ENCODE measurements around the gene DZIP1. TPM values are rescaled to one million over a fixed set of nuclear protein-coding genes. Genes with fewer than 3 reads are reported as not detected.

The DZIP1 gene
- total and polyA plus RNA-seq, 3 experiments from 2014 or later: 0.13 TPM; not detected in 2

DNA sequence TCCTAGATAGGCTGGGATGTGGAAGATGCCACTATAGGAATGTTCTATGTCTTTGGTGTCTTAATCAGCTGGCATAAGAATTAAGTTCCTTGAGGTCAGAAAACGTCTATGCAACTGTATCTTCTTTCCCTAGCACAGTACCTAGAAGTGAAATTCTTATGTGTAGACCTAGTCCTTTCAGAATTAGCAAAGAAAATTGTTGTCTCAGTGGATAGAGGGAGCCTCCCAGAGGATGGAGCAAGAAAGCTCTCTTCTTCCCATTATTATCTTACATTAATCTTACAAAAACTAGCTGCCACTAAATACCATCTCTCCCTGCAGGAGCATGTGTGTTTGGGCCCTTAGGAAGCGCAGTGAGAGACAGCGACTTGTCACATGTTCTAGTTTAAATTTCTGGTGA lies 80.4 kb downstream of the DZIP1 start:
- H3K36me3 Mint-ChIP-seq: peaks cover 0 to 1% (median 0%) of the 10 kb centered on the region in 3 donors
- peaks cover 0 to 2% (median 0%) of the 10 kb centered on the region in 3 donors for H3K4me1 Mint-ChIP-seq
- Histone ChIP-seq H3K9me3 (ENCODE audit: low read length) (no peaks in the 10 kb centered on the region), H3K4me3 (ENCODE audit: low read length) (no peak overlapping the region), H3K27me3 (ENCODE audit: insufficient read depth, low read length, poor library complexity, severe bottlenecking) (no peaks in the 10 kb centered on the region), H3K27ac (ENCODE audit: low read depth, low read length) (no peak overlapping the region), H3K4me1 (ENCODE audit: insufficient read depth, low read length) (no peaks in the 10 kb centered on the region), H3K36me3 (ENCODE audit: insufficient read depth, low read length) (no peaks in the 10 kb centered on the region)
- no peak overlapping the region for H3K4me3 Mint-ChIP-seq
- CTCF ChIA-PET: no interaction called here
- H3K9me3 Mint-ChIP-seq: peaks cover 0 to 5% (median 2%) of the 10 kb centered on the region in 5 donors
- DNase-seq: no peak
- no peak overlapping the region for H3K27ac Mint-ChIP-seq
- H3K27me3 Mint-ChIP-seq: peaks cover 0 to 29% of the 10 kb centered on the region in 2 donors
- POLR2A ChIA-PET: no interaction called here

DNA sequence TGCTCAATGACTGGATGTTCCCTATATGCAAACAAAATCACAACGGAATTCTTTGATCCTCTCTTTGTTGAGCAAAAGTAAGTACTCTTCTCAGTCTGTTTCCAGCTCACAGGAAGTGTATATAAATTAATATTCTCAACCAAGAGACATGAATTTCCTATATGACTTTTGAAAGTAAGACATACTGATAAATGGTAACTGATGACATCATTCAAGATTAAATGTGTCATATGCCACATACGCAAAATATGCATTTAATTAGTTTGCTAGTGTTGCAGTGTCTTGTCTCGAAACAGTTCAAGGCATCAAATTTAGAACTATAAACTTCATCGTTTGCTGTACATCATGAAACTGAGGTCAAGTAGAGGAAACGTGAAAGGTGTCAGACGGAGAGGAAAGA lies 84.1 kb downstream of the DZIP1 start:
- CTCF ChIA-PET: no interaction called here

DNA sequence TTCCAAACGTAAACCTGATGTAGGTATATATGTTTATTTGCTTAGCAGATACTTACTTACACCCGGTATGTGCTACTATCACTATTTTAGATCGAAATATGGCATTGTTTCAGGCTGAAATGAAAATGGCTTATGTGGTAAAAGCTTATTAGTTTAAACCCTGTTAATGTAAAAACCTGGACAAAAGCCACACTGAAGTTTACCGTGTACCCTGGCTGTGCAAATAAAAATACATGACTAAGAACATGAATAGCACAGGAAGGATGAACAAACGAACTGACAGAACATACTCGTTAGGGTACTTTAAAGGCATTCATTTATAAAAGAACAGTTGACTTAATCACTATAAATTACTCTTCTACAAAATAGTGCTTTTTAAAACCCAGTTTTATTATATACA lies 85.4 kb downstream of the DZIP1 start:
- peaks cover 3 to 48% of the 10 kb centered on the region in 2 donors for H3K27me3 Mint-ChIP-seq
- no peaks in the 10 kb centered on the region for H3K36me3 ChIP-seq (ENCODE audit: insufficient read depth, low read length)
- peaks cover 2 to 5% (median 3%) of the 10 kb centered on the region in 3 donors for H3K4me1 Mint-ChIP-seq

More for the DNA sequence above, 84.1 kb downstream of the DZIP1 start:
- no peaks in the 10 kb centered on the region for H3K9me3 ChIP-seq (ENCODE audit: low read length)
- Mint-ChIP-seq H3K27ac (no peak overlapping the region), H3K27me3 (peaks cover 0 to 38% of the 10 kb centered on the region in 2 donors), H3K36me3 (peaks cover 0 to 1% (median 0%) of the 10 kb centered on the region in 3 donors), H3K4me1 (peaks cover 0 to 2% (median 0%) of the 10 kb centered on the region in 3 donors), H3K9me3 (no peaks in the 10 kb centered on the region), H3K4me3 (no peak overlapping the region)
- POLR2A ChIA-PET: no interaction called here
- H3K27me3 ChIP-seq (ENCODE audit: insufficient read depth, low read length, poor library complexity, severe bottlenecking): no peaks in the 10 kb centered on the region
- no peak overlapping the region for H3K27ac ChIP-seq (ENCODE audit: low read depth, low read length)
- H3K4me1 ChIP-seq (ENCODE audit: insufficient read depth, low read length): no peaks in the 10 kb centered on the region
- no peak for DNase-seq
- no peaks in the 10 kb centered on the region for H3K36me3 ChIP-seq (ENCODE audit: insufficient read depth, low read length)
- H3K4me3 ChIP-seq (ENCODE audit: low read length): no peak overlapping the region

DNA sequence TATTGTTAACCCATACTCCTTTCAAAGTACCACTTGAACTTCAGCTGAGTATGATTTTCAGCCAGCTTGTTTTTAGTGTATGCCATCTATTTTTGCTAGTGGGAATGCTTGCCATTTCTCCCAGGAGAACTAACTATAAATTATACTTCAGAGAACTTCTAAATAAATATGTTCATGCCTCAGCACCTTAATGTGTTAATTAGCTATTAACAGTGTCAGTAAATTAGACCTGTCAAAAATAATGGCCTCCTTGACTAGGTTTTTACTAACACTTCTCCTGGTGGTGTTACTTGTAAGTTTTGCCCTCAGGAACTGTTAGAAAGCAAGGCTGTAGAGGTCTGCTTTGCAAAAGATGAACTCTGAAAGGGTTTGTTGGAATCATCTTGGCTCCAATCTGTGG lies 87.5 kb downstream of the DZIP1 start:
- no peak overlapping the region for H3K4me3 ChIP-seq (ENCODE audit: low read length)
- no peaks in the 10 kb centered on the region for H3K9me3 Mint-ChIP-seq
- H3K36me3 Mint-ChIP-seq: peaks cover 0 to 1% (median under 1%) of the 10 kb centered on the region in 3 donors
- H3K27ac Mint-ChIP-seq: no peak overlapping the region
- ChIA-PET CTCF (no interaction called here), POLR2A (no interaction called here)
- H3K9me3 ChIP-seq (ENCODE audit: low read length): no peaks in the 10 kb centered on the region
- peaks cover 10 to 15% (median 12%) of the 10 kb centered on the region in 3 donors for H3K4me1 Mint-ChIP-seq
- peaks cover 12 to 56% of the 10 kb centered on the region in 2 donors for H3K27me3 Mint-ChIP-seq
- no peak overlapping the region for H3K27ac ChIP-seq (ENCODE audit: low read depth, low read length)
- H3K4me3 Mint-ChIP-seq: no peak overlapping the region
- H3K27me3 ChIP-seq (ENCODE audit: insufficient read depth, low read length, poor library complexity, severe bottlenecking): peaks cover 10% of the 10 kb centered on the region
- DNase-seq: no peak
- H3K36me3 ChIP-seq (ENCODE audit: insufficient read depth, low read length): no peaks in the 10 kb centered on the region
- H3K4me1 ChIP-seq (ENCODE audit: insufficient read depth, low read length): peaks cover 3% of the 10 kb centered on the region

More for the DNA sequence above, 85.4 kb downstream of the DZIP1 start:
- DNase-seq: no peak
- ChIA-PET POLR2A (no interaction called here), CTCF (no interaction called here)
- Mint-ChIP-seq H3K27ac (no peak overlapping the region), H3K4me3 (no peak overlapping the region), H3K36me3 (peaks cover 0 to 1% (median 0%) of the 10 kb centered on the region in 3 donors), H3K9me3 (no peaks in the 10 kb centered on the region)
- H3K27me3 ChIP-seq (ENCODE audit: insufficient read depth, low read length, poor library complexity, severe bottlenecking): peaks cover 3% of the 10 kb centered on the region
- H3K4me1 ChIP-seq (ENCODE audit: insufficient read depth, low read length): no peaks in the 10 kb centered on the region
- no peaks in the 10 kb centered on the region for H3K9me3 ChIP-seq (ENCODE audit: low read length)
- H3K4me3 ChIP-seq (ENCODE audit: low read length): no peak overlapping the region
- no peak overlapping the region for H3K27ac ChIP-seq (ENCODE audit: low read depth, low read length)

DNA sequence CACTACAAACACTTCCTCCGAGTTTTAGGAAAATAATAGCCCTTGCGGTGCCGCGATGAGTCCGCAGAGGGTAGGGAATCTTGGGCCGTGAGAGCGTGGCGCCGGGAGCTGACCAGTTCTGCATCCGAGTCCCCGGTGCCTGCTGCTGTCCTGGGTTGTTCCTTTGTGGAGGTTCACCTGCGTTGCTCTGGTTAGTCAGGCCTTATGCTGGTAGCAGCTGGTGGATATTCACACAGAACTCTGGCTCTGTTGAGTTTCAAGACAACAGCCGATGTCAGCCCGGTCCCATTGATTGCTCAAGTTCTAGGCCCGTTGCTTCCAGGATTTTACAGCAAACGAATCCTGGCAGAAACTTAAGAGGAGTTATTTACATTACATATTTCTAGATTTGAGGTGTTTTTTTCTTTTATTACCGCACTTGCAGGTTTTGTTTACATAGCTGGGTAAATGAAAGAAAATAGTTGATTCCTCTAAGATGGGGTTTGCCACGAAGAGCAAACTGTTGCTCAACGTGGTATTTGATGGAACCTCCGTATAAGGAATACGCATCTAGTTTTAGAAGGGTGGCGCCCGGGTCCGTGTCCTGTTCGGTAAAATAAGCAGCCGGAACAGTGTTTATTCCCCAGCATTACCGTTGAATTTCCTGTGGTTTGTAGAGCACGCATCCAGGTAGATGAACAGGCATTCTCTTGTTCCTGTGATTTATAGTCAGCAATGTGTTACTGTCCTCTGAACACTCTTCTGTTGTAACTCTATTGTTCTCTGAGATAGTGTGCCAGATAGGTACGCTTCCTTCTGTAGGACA lies 90.7 kb downstream of the DZIP1 start:
- H3K4me3 Mint-ChIP-seq: peak overlapping the region in 4 of 7 donors; percentile 48 to 58 (median 49)
- no peak for DNase-seq

DNA sequence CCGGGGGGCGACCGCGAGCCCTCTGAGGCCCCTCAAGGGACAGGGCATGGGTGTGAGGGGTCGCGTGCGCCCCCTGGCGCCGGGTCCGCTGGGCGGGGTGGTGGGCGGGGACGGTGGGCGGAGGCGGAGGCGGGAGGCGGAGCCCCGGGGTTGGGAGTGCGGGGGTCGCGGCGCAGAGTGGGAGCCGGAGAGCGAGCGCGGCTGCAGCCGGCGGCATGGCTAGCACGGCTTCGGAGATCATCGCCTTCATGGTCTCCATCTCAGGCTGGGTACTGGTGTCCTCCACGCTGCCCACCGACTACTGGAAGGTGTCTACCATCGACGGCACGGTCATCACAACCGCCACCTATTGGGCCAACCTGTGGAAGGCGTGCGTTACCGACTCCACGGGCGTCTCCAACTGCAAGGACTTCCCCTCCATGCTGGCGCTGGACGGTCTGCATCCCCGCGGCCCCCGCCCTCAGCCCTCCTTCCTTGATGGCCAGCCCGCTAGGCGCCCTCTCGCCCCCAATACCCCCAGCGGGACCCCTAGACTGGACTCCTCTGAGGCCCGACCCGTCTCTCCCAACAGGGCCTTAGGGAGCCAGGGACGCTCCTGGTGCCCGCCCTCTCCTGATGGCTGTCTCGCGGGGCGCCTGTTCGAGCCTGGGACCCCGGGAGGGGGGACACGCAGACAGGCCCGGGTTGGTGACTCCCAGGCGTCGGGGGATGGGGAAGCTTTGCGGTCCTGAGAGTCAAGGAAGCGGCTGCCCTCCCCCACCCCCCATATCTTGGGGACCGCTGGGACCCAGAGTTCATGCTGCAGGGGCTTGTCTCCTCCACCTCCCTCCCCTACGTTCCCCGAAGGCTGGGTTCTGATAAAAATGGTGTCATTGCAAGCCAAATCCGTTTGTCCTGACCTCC lies 91.7 kb downstream of the DZIP1 start, which contains the start of gene CLDN10:
TSS of gene CLDN10 (plus strand) at position 182 of the 903 bp plus-strand sequence. CDS start at position 216, 34 bp downstream.
- Histone ChIP-seq H3K4me1 (ENCODE audit: insufficient read depth, low read length) (peaks cover 3% of the 10 kb centered on the region), H3K9me3 (ENCODE audit: low read length) (no peaks in the 10 kb centered on the region), H3K4me3 (ENCODE audit: low read length) (no peak within 1 kb of the TSS), H3K36me3 (ENCODE audit: insufficient read depth, low read length) (no peaks in the 10 kb centered on the region), H3K27ac (ENCODE audit: low read depth, low read length) (no peak within 1 kb of the TSS), H3K27me3 (ENCODE audit: insufficient read depth, low read length, poor library complexity, severe bottlenecking) (peaks cover 16% of the 10 kb centered on the region)
- DNase-seq: no peak
- Mint-ChIP-seq H3K4me1 (peaks cover 12 to 20% (median 18%) of the 10 kb centered on the region in 3 donors), H3K36me3 (peaks cover 0 to 4% (median 0%) of the 10 kb centered on the region in 3 donors), H3K27me3 (peaks cover 32 to 77% of the 10 kb centered on the region in 2 donors), H3K4me3 (peak within 1 kb of the TSS in 4 of 7 donors; percentile 48 to 58 (median 49)), H3K27ac (peak within 1 kb of the TSS in 1 of 8 donors; percentile 62), H3K9me3 (peaks cover 0 to 2% (median 0%) of the 10 kb centered on the region in 5 donors)
- ChIA-PET CTCF (no interaction called here), POLR2A (no interaction called here)

More for the DNA sequence above, 90.7 kb downstream of the DZIP1 start:
- Mint-ChIP-seq H3K9me3 (peaks cover 0 to 2% (median 0%) of the 10 kb centered on the region in 5 donors), H3K27me3 (peaks cover 29 to 79% of the 10 kb centered on the region in 2 donors), H3K4me1 (peaks cover 12 to 20% (median 18%) of the 10 kb centered on the region in 3 donors), H3K27ac (peak overlapping the region in 1 of 8 donors; percentile 62), H3K36me3 (peaks cover 0 to 4% (median 0%) of the 10 kb centered on the region in 3 donors)
- Histone ChIP-seq H3K36me3 (ENCODE audit: insufficient read depth, low read length) (no peaks in the 10 kb centered on the region), H3K9me3 (ENCODE audit: low read length) (no peaks in the 10 kb centered on the region), H3K27me3 (ENCODE audit: insufficient read depth, low read length, poor library complexity, severe bottlenecking) (peaks cover 16% of the 10 kb centered on the region), H3K4me3 (ENCODE audit: low read length) (no peak overlapping the region), H3K27ac (ENCODE audit: low read depth, low read length) (no peak overlapping the region), H3K4me1 (ENCODE audit: insufficient read depth, low read length) (peaks cover 3% of the 10 kb centered on the region)
- CTCF ChIA-PET: no interaction called here
- POLR2A ChIA-PET: no interaction called here

DNA sequence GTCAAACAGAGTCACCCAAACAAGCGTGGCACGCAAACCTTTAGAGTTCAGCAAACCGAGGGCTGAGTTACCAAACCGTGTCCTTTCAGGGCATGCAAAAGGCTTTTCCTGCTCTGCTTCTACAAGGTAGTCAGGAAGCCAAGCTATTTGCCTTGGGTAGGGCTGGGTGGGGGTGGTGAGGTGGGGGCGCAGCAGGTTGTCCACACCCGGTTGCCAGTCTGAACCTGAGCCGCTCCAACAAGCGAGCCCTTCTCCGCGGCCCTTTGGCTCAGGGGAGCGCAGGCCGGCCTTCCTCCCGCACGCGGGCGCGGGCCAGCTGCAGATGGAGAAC lies 92.3 kb downstream of the DZIP1 start:
- no peak overlapping the region for H3K4me3 ChIP-seq (ENCODE audit: low read length)
- peaks cover 3% of the 10 kb centered on the region for H3K4me1 ChIP-seq (ENCODE audit: insufficient read depth, low read length)
- H3K27me3 Mint-ChIP-seq: peaks cover 32 to 73% of the 10 kb centered on the region in 2 donors
- POLR2A ChIA-PET: no interaction called here
- no peak for DNase-seq
- H3K27me3 ChIP-seq (ENCODE audit: insufficient read depth, low read length, poor library complexity, severe bottlenecking): peaks cover 16% of the 10 kb centered on the region
- no peaks in the 10 kb centered on the region for H3K36me3 ChIP-seq (ENCODE audit: insufficient read depth, low read length)
- no peak overlapping the region for H3K27ac ChIP-seq (ENCODE audit: low read depth, low read length)
- H3K4me1 Mint-ChIP-seq: peaks cover 12 to 20% (median 18%) of the 10 kb centered on the region in 3 donors
- peak overlapping the region in 1 of 7 donors; percentile 22 for H3K4me3 Mint-ChIP-seq
- H3K27ac Mint-ChIP-seq: no peak overlapping the region
- CTCF ChIA-PET: no interaction called here
- H3K36me3 Mint-ChIP-seq: peaks cover 0 to 4% (median 0%) of the 10 kb centered on the region in 3 donors
- H3K9me3 ChIP-seq (ENCODE audit: low read length): no peaks in the 10 kb centered on the region
- peaks cover 0 to 2% (median 0%) of the 10 kb centered on the region in 5 donors for H3K9me3 Mint-ChIP-seq
